HG03521 (cell line): ENCODE results near the gene NEU4.
"Not testable (repeated sequence)": the region's sequence is repeated elsewhere in the genome, so short reads cannot be mapped to it uniquely, and the experiment has no call there.

Source experiments
- ATAC-seq: cut with Tn5 transposase; IDR thresholded peaks from one replicate; pipeline ENCODE4 v1.9.1; 2021; ENCODE audit warnings: mild to moderate bottlenecking, moderate library complexity; ENCODE audit not compliant: unreplicated experiment

The NEU4 gene

DNA sequence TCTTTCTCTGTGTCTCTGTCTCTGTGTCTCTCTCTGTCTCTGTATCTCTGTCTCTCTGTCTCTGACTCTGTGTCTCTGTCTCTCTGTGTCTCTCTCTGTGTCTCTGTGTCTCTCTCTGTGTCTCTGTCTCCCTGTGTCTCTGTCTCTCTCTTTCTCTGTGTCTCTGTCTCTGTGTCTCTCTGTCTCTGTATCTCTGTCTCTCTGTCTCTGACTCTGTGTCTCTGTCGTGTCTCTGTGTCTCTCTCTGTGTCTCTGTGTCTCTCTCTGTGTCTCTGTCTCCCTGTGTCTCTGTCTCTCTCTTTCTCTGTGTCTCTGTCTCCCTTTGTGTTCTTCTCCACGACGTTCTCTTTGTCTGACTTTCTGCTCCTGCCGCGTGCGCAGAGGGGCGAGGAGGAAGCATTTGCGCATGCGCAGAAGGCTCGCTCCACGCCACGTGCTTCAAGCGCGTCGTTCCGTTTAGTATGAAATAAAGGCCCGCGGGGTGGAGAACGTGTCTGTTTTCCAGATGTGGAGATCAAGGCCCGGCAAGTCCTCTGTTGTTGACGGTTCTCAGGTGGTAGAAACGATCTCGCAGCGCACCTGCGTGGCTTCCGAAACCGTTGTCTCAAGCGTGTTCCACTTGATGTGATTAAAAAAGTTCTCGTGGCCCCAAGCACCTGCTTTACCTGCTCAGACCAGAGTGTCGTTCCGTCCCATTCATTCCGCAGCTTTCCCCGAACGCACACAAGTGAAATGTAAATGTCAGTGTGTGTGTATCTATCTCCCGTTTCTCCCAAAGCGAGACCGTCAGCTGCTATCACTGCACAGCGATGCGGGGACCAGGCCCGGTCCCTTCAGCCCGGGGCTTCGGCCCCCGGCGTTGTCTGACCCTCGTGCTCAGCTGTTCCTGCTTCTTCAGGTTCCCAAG is 14.8 kb downstream of the NEU4 start:
- ATAC-seq: not testable (repeated sequence)

DNA sequence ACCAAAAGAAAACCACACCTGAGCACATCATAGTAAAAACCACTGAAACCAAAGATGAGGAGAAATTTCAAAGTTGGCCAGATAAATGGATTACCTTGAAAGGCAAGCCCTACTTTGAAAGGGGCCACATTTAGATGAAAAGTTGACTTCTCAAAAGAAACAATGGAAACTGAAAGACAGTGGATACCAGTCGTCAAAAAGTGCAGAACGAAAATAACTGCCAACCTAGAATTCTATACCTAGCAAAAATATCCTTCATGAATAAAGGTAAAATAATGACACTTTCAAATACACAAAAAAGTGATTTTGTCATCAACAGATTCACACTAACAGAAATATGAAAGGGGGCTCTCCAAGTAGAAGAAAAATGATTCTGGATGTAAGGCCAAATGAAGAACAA is 18.4 kb downstream of the NEU4 start:
- no peak for ATAC-seq

DNA sequence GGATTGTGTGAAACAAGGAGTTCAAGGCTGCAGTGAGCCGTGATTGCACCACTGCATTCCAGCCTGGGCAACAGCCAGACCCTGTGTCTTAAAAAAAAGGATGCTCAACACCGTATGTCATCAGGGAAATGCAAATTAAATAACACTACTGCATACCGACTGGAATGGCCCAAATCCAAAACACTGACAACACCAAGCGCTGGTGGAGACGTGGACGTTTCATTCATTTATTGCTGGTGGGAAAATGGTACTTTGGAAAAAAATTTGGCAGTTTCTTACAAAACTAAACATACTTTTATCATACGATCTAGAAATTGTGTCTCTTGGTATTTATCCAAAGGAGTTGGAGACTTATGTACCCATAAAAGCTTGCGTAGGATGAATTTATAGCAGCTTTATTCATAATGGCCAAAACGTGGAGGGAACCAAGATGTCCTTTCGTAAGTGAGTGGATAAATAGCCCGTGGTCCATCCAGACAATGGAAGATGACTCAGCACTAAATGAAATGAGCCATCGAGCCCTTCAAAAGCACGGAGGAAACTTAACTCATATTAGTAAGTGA is 24.2 kb downstream of the NEU4 start:
- ATAC-seq: no peak

- ATAC-seq: not testable (repeated sequence)
Observed at GRCh38 chr2:241833756-241834526, 24.9 kb downstream of the NEU4 start.

GRCh38 chr2:241834527-241835210 is 25.7 kb downstream of the NEU4 start:
- no peak for ATAC-seq

GRCh38 chr2:241835611-241836010 is 26.6 kb downstream of the NEU4 start:
- no peak for ATAC-seq

DNA sequence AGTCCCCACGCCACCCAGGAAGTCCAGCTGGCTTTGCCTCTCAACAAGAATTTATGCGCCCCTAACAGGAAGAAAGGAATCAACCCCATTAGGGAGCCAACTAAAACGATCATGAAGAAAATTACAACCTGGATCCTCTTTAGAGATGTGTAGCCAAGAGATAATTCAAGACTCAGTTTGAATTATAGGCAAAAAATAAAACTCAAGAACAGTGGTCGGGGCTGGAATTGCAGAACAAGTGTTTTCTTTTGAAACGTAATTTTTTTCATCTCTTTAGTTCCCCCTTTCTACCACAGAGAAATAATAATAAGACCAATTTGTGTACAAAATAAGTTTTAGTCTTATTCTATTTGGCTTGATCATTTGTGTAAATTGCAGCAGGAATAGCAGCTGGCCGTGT is 27.3 kb downstream of the NEU4 start:
- ATAC-seq: no peak

DNA sequence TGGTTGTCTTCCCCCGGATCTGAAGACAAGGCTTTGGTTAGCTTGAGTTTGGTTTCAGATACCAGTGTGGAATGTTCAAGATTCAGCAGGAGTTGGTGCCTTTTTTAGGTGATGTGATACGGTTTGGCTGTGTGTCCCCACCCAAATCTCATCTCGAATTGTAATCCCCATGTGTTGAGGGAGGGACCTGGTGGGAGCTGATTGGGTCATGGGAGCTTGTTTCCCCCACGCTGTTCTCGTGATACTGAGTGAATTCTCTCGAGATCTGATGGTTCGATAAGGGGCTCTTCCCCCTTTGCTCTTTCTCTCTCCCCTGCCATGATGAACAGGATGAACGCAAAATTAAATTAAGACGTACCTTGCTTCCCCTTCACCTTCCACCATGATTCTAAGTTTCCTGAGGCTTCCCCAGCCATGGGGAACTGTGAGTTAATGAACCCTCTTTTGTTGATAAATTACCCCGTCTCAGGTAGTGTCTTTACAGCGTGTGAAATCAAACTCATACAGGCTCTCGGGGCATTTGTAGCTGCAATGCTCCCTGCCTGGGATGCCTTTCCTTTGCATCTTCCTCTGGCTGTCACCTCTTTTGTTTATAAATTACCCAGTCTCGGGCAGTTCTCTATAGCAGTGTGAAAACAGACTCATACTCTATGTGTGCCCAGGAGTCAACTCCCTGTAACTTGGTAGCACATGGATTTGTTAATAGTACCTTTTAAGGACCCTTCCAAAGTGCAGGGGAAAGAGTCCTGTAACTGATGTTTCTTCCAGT is 28.4 kb downstream of the NEU4 start:
- no peak for ATAC-seq

- ATAC-seq: no peak
Observed at GRCh38 chr2:241841181-241842066, 32.4 kb downstream of the NEU4 start.

DNA sequence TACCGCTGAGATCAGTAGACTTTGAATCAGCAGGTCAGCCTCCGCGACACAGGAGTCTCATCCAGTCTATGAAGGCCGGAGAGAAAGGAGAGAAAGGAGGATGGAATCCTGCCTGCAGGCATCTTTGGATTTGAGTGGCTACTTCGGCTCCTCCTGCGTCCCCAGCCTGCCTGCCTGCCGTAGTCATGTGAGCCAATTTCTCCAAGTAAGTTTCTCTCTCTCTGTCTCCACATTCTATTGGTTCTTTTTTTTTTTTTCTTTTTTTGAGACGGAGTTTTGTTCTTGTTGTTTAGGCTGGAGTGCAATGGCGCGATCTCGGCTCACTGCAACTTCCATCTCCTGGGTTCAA is 33.0 kb downstream of the NEU4 start:
- ATAC-seq: no peak

GRCh38 chr2:241842620-241843211 is 33.7 kb downstream of the NEU4 start:
- ATAC-seq: no peak

DNA sequence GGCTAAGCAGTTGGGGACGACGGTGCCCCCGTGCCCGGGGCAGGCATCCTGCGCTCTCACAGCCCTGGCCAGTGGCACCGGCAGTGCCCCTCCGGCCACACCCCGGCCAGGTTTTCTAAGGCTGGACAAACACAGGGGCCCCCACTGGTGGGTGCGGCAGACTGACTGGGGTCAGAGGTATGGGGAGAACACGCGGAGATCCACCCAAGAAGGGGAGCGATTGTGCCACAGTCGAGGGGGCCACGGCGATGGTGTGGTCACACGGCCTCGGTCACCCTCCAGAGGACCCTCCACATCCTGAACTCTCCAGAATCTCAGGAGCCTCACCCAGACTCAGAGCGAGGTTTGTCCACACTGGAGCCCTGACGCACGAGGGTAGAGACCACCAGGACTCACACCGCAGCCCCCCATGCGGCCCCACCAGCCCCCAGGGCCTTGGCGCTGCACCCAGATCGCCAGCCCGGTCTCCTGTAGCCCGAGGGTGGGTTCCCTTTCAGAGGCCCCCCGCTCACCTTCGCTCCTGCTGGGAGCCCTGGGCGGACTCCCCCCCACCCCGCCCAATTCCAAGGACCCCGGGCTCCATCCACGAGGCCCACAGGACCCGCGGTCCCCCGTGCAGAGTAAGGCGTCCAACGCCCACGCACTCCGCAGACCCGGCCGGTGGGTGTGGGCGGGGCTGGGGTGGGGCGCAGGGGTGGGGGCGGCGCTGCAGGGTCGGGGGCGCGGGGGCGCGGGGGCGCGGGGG is 34.5 kb downstream of the NEU4 start:
- no peak for ATAC-seq

DNA sequence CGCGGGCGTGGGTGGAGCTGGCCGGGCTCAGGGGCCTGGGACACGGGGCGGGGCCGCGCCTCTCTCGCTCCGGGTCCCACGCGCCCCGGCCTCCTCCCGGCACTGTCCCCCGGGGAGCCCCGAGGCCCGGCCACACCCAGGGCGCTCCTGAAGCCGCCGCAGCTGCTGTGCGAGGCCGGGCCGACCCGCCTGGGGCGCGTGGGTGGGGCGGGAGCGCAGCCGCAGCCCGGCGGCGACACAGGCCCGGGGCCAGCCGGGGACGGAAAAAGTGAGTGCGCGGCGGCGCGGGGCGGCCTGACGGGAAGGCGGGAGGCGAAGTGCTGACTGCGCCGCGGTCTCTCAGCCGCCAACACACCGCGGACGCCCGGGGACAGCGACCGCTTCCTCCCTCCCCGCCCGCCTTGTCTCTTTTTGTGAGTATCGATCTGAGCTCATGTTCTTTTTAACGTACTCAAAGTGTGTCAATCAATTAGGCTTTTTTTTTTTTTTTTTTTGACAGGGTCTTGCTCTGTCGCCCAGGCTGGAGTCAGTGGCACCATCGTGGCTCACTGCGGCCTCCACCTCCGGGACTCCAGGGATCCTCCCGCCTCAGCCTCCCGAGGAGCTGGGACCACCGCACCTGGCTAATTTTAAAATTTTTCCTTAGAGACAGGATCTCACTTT is 35.2 kb downstream of the NEU4 start:
- peak; percentile 53 for ATAC-seq

GRCh38 chr2:241844831-241845578 is 36.0 kb downstream of the NEU4 start:
- ATAC-seq: no peak

DNA sequence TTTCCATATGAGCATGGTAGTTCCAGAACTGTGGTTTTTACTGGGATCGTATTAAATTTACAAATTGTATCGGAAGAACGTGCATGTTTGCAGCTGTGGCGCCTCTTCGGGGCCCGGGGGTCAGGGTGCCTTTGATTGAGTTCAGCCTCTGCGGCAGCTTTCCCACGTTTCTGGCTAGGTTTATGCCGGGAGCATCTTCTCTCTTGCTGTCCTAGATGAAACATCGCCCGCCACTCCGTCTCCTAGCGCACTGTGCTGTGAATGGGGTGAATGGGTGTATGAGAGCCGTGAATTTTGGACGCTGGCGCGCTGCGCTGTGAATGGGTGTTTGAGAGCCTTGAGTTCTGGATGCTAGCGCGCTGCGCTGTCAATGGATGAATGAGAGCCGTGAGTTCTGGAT is 37.4 kb downstream of the NEU4 start:
- ATAC-seq: no peak

DNA sequence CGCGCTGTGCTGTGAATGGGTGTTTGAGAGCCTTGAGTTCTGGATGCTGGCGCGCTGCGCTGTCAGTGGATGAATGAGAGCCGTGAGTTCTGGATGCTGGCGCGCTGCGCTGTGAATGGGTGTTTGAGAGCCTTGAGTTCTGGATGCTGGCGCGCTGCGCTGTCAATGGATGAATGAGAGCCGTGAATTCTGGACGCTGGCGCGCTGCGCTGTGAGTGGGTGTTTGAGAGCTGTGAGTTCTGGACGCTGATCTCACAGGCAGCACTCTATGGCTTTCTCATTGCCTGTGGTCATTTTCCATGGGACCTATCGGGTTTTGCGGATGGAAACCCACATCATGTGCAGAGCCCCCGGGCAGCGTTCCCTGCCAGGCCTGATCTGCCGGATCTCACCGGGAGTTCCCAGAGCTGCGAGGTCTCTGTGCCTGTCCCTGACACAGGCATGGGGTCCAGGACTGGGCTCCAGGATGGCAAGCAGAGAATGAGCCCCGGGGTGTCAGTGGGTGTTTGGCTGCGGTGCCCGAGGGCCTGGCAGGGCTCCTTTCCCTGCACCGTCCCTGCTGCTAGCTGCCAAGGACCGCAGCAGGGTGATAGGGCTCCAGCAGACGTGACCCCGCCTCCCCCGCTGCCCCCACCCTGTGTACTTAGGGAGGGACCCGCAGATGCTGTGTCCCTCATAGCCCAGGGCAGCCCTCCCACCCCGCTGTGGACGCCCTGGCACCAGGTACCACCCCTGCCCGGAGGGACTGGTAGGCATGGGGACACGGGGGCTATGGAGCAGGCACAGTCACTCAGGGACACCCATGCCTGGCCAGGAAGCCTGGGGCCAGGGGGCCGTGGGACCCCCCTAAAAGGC is 40.0 kb downstream of the NEU4 start:
- ATAC-seq: no peak
